Smooth muscle cell (in vitro differentiated cells): ENCODE measurements around the gene HRH4. TPM values are rescaled to one million over a fixed set of nuclear protein-coding genes. Genes with fewer than 3 reads are reported as not detected.

Source experiments
- DNase-seq: peaks from one replicate; lab custom pipeline; 2025; ENCODE audit not compliant: unreplicated experiment; lab: John Stamatoyannopoulos, UW
- H2AFZ ChIP-seq: fragments of 200-600 bp; sonication (generic); 2 replicates; pipeline ENCODE4 v1.6.0; 2016; ENCODE audit warnings: antibody characterized with exemption, low read depth, mild to moderate bottlenecking
- H3F3A ChIP-seq: fragments of 200-600 bp; sonication (generic); 2 replicates; pipeline ENCODE4 v1.6.0; 2017; ENCODE audit warnings: antibody characterized with exemption, low read depth
- H3K27ac ChIP-seq: fragments of 200-600 bp; sonication (generic); 2 replicates; pipeline ENCODE4 v1.5.1; 2016; ENCODE audit warnings: low read depth, mild to moderate bottlenecking
- H3K27me3 ChIP-seq: fragments of 200-600 bp; sonication (generic); 2 replicates; pipeline ENCODE4 v1.6.1; 2016; ENCODE audit warnings: low read depth, mild to moderate bottlenecking
- H3K36me3 ChIP-seq: fragments of 200-600 bp; sonication (generic); 2 replicates; pipeline ENCODE4 v1.5.1; 2016; ENCODE audit warnings: low read depth
- H3K4me1 ChIP-seq: fragments of 200-600 bp; sonication (generic); 2 replicates; pipeline ENCODE4 v1.5.1; 2016; ENCODE audit warnings: low read depth
- H3K4me2 ChIP-seq: fragments of 200-600 bp; sonication (generic); 2 replicates; pipeline ENCODE4 v1.6.0; 2016; ENCODE audit warnings: mild to moderate bottlenecking
- H3K4me3 ChIP-seq: fragments of 200-600 bp; sonication (generic); 2 replicates; pipeline ENCODE4 v1.5.1; 2016; ENCODE audit warnings: mild to moderate bottlenecking
- H3K79me2 ChIP-seq: fragments of 200-600 bp; sonication (generic); 2 replicates; pipeline ENCODE4 v1.6.0; 2016; ENCODE audit warnings: low read depth, mild to moderate bottlenecking
- H3K9ac ChIP-seq: fragments of 200-600 bp; sonication (generic); 2 replicates; pipeline ENCODE4 v1.6.0; 2016; ENCODE audit warnings: low read depth
- H3K9me3 ChIP-seq: fragments of 200-600 bp; sonication (generic); replicated peaks from 2 replicates; pipeline ENCODE4 v1.5.1; 2016; ENCODE audit warnings: low read depth
- H4K20me1 ChIP-seq: fragments of 200-600 bp; sonication (generic); 2 replicates; pipeline ENCODE4 v1.6.0; 2016; ENCODE audit warnings: low read depth
- CTCF ChIP-seq: fragments of 200-600 bp; sonication (generic); IDR thresholded peaks from 2 replicates; pipeline ENCODE4 v1.5.1; 2017; ENCODE audit warnings: borderline replicate concordance, mild to moderate bottlenecking, antibody characterized with exemption; ENCODE audit not compliant: insufficient read depth, poor library complexity, severe bottlenecking
- WGBS: methylation state at CpG from one replicate; pipeline ENCODE4 v1.1.7; 2016; ENCODE audit warnings: low lambda C conversion rate; 5-methylcytosine and 5-hydroxymethylcytosine counted together
- polyA plus RNA-seq: library from polyadenylated mRNA; unstranded; fragments of >200 nt; fragmentation: Nextera tagmentation; extraction: Ambion mirVana; gene quantifications from 2 replicates; pipeline ENCODE4 v1.2.1, GENCODE V29; 2016
- total RNA-seq: library from RNA; depleted of rRNA; stranded (reverse); fragments of >200 nt; gene quantifications from 2 replicates; pipeline ENCODE4 v1.2.3, GENCODE V29; 2014

Gene HRH4
- total and polyA plus RNA-seq, 2 experiments from 2014 or later = not detected

GRCh38 chr18:24462838-24463775, 2.7 kb downstream of the HRH4 start:
- 90% methylated on average over 5 of the region's 5 CpGs for WGBS

DNA sequence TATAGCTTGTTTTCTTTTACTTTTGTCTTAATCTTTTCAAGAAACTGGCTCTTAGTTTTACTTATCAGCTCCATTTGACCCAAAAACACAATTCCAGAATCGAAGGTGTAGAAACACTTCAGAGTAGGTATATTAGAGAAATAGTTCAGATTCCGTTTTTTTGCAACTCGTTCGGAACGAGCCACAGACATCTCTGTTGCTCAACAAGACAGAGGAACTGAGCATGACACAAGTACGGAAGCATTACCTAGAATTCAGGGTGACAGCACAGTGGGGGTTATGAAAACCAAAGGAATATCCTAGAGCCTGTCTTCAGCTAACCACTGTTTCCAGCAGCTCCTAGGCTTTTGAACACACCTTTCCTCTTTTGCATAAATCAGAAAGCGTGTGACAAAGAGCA, 5.0 kb downstream of the HRH4 start:
- TF ChIP-seq CTCF = no peak
- no peak overlapping the region for H3K9ac ChIP-seq
- no peaks in the 10 kb centered on the region for H3K4me1 ChIP-seq
- no peak overlapping the region for H3K27ac ChIP-seq
- H2AFZ ChIP-seq = no peak overlapping the region
- 93% methylated on average over 7 of the region's 7 CpGs for WGBS
- H3K27me3 ChIP-seq = no peaks in the 10 kb centered on the region
- H3K4me3 ChIP-seq = no peak overlapping the region
- no peaks in the 10 kb centered on the region for H3K79me2 ChIP-seq
- H3F3A ChIP-seq = no peaks in the 10 kb centered on the region
- DNase-seq = no peak
- H4K20me1 ChIP-seq = no peaks in the 10 kb centered on the region
- no peak overlapping the region for H3K4me2 ChIP-seq
- H3K9me3 ChIP-seq = no peaks in the 10 kb centered on the region
- H3K36me3 ChIP-seq = no peaks in the 10 kb centered on the region

More at GRCh38 chr18:24462838-24463775, 2.7 kb downstream of the HRH4 start:
- no peak for TF ChIP-seq CTCF
- DNase-seq = no peak
- H3K4me3 ChIP-seq = no peak overlapping the region
- H2AFZ ChIP-seq = no peak overlapping the region
- H3K9me3 ChIP-seq = no peaks in the 10 kb centered on the region
- H3F3A ChIP-seq = no peaks in the 10 kb centered on the region
- no peak overlapping the region for H3K9ac ChIP-seq
- no peaks in the 10 kb centered on the region for H3K79me2 ChIP-seq
- no peaks in the 10 kb centered on the region for H3K4me1 ChIP-seq
- H3K4me2 ChIP-seq = no peak overlapping the region
- H4K20me1 ChIP-seq = no peaks in the 10 kb centered on the region
- no peak overlapping the region for H3K27ac ChIP-seq
- H3K36me3 ChIP-seq = no peaks in the 10 kb centered on the region
- no peaks in the 10 kb centered on the region for H3K27me3 ChIP-seq

- no peak overlapping the region for H3K27ac ChIP-seq
- H3K9ac ChIP-seq = no peak overlapping the region
- no peak overlapping the region for H2AFZ ChIP-seq
- no peaks in the 10 kb centered on the region for H3K4me1 ChIP-seq
- no peaks in the 10 kb centered on the region for H3K79me2 ChIP-seq
- no peak for DNase-seq
- H3K27me3 ChIP-seq = no peaks in the 10 kb centered on the region
- H3K4me3 ChIP-seq = no peak overlapping the region
- WGBS = 87% methylated on average over 2 of the region's 2 CpGs
- H3F3A ChIP-seq = no peaks in the 10 kb centered on the region
- no peaks in the 10 kb centered on the region for H4K20me1 ChIP-seq
- no peak overlapping the region for H3K4me2 ChIP-seq
- no peak for TF ChIP-seq CTCF
- H3K9me3 ChIP-seq = no peaks in the 10 kb centered on the region
- no peaks in the 10 kb centered on the region for H3K36me3 ChIP-seq
These were observed 6.3 kb downstream of the HRH4 start for GRCh38 chr18:24466771-24467170.
